ENCODE measurements around the gene DGKI. TPM values are rescaled to one million over a fixed set of nuclear protein-coding genes. Genes with fewer than 3 reads are reported as not detected.

DGKI gene
- total RNA-seq, 1 experiment from 2014 or later: 0.41 TPM

DNA sequence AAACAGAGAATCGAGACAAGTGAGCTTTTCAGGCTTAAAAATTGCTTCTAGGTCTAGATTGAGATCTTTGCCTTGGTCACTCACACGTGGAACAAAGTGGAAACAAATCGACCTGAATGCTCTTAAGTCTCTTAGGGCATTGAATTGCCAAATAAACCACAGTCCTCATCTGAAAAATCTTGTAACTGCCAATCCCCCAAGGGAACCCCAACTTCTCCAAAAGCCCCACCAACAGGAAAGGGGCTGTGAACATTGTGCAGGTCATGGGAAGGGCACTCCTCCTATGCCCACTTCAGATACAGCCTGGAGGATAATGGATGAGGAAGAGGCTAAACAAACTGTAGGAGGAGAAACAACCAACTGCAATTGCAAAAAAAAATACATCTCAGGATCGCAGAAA lies 91.3 kb downstream of the DGKI start:
- Histone ChIP-seq H2AFZ (no peak overlapping the region), H3K36me3 (ENCODE audit: low read depth) (no peaks in the 10 kb centered on the region), H4K20me1 (ENCODE audit: insufficient read depth) (no peaks in the 10 kb centered on the region), H3K4me2 (no peak overlapping the region), H3K9me3 (ENCODE audit: insufficient read depth, low read depth) (no peaks in the 10 kb centered on the region), H3K4me1 (replicated peaks; ENCODE audit: insufficient read depth) (no peaks in the 10 kb centered on the region), H3F3A (ENCODE audit: insufficient read depth, low read depth) (no peaks in the 10 kb centered on the region), H3K27me3 (ENCODE audit: insufficient read depth, low read depth) (peaks cover 90% of the 10 kb centered on the region), H3K4me3 (no peak overlapping the region), H3K9me2 (ENCODE audit: insufficient read depth) (no peaks in the 10 kb centered on the region), H3K27ac (no peak overlapping the region), H3K79me2 (ENCODE audit: low read depth) (no peaks in the 10 kb centered on the region)
- ChIA-PET POLR2A (ENCODE audit: unreplicated experiment) (no interaction called here), CTCF (no interaction called here)
- no TSS peak for BruUV-seq (replicated peaks)
- DNase-seq: no peak
- TF ChIP-seq EZH2 (IDR thresholded peaks at IDR 0.05; ENCODE audit: low read depth): no peak
- intact Hi-C loops (cut with micrococcal nuclease; ENCODE audit: unreplicated experiment): no loop called here

DNA sequence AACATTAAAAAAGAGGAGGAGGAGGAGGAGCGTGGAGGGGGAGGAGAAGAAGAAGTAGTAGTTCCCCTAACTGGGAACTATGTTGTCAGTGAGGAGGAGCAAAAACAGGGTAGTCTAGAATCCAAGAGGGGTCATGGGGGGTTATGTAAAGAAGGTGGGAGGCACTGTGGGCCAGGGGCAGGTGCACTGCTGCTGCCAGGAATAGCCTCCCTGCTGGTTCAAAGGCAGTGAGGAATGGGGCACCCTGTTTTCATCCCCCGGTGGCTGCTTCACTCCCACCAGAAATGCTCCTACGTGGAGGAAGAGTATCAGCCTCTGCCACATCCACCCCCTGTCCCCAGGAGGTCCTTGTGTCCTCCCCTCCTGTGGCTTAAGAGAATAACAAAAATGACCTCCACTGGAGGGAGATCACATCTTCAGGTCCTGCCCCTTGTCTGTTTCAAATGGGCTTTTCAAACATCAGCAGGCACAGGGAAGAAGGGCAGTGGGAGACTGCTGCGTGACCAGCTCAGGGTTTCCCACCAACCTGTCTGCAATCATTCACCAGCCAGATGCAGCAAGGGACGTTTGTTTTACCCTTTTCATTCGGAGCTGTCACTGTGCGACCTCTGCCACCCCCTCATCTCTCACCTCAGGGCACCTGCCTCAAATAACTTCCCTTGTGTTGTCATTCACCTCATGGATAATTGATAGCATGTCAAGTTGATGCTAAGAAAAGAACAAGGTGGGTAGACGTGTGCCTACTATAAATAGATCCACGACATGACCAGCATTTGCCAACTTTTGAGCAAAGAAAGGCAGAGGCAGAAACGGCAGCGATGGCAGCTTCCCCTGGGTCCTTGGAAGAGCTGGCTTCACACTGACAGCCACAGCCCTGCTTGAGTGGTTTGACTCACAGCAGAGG lies 92.6 kb downstream of the DGKI start:
- Histone ChIP-seq H2AFZ (no peak overlapping the region), H3F3A (ENCODE audit: insufficient read depth, low read depth) (no peaks in the 10 kb centered on the region), H3K4me2 (no peak overlapping the region), H3K9me3 (ENCODE audit: insufficient read depth, low read depth) (no peaks in the 10 kb centered on the region), H3K4me1 (replicated peaks; ENCODE audit: insufficient read depth) (no peaks in the 10 kb centered on the region), H3K4me3 (no peak overlapping the region), H3K79me2 (ENCODE audit: low read depth) (no peaks in the 10 kb centered on the region), H4K20me1 (ENCODE audit: insufficient read depth) (no peaks in the 10 kb centered on the region), H3K9me2 (ENCODE audit: insufficient read depth) (no peaks in the 10 kb centered on the region), H3K36me3 (ENCODE audit: low read depth) (no peaks in the 10 kb centered on the region), H3K27ac (no peak overlapping the region), H3K27me3 (ENCODE audit: insufficient read depth, low read depth) (peaks cover 90% of the 10 kb centered on the region)
- intact Hi-C loops (cut with micrococcal nuclease; ENCODE audit: unreplicated experiment): no loop called here
- no peak for TF ChIP-seq EZH2 (IDR thresholded peaks at IDR 0.05; ENCODE audit: low read depth)
- TF ChIP-seq, protein P1, sequence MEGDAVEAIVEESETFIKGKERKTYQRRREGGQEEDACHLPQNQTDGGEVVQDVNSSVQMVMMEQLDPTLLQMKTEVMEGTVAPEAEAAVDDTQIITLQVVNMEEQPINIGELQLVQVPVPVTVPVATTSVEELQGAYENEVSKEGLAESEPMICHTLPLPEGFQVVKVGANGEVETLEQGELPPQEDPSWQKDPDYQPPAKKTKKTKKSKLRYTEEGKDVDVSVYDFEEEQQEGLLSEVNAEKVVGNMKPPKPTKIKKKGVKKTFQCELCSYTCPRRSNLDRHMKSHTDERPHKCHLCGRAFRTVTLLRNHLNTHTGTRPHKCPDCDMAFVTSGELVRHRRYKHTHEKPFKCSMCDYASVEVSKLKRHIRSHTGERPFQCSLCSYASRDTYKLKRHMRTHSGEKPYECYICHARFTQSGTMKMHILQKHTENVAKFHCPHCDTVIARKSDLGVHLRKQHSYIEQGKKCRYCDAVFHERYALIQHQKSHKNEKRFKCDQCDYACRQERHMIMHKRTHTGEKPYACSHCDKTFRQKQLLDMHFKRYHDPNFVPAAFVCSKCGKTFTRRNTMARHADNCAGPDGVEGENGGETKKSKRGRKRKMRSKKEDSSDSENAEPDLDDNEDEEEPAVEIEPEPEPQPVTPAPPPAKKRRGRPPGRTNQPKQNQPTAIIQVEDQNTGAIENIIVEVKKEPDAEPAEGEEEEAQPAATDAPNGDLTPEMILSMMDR (conservative IDR thresholded peaks at IDR 0.05): no peak
- ChIA-PET POLR2A (ENCODE audit: unreplicated experiment) (no interaction called here), CTCF (no interaction called here)
- no TSS peak for BruUV-seq (replicated peaks)
- DNase-seq: no peak

DNA sequence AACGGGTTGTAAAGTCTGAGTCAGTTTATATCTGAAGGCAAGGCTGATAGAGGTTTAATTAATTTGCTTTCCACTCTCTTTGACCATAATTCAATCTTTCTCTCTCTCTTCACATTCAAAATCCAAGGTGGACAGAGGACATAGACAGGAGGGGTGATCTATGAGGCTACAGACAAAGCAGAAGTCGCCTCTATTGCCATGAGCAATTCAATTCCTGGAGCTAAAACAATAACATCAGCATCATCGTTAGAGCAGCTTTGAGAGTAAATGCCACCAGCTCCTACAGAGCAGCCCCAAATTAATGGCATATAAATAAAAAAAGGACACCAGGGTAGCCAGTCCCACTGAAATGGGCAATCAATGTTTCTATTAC lies 93.2 kb downstream of the DGKI start:
- ChIA-PET CTCF (no interaction called here), POLR2A (ENCODE audit: unreplicated experiment) (no interaction called here)
- H3K79me2 ChIP-seq (ENCODE audit: low read depth): no peaks in the 10 kb centered on the region
- H3K27me3 ChIP-seq (ENCODE audit: insufficient read depth, low read depth): peaks cover 95% of the 10 kb centered on the region
- no peaks in the 10 kb centered on the region for H3K36me3 ChIP-seq (ENCODE audit: low read depth)
- no peak overlapping the region for H3K27ac ChIP-seq
- no peaks in the 10 kb centered on the region for H4K20me1 ChIP-seq (ENCODE audit: insufficient read depth)
- intact Hi-C loops (cut with micrococcal nuclease; ENCODE audit: unreplicated experiment): no loop called here
- H3K4me1 ChIP-seq (replicated peaks; ENCODE audit: insufficient read depth): no peaks in the 10 kb centered on the region
- H3K9me3 ChIP-seq (ENCODE audit: insufficient read depth, low read depth): no peaks in the 10 kb centered on the region
- TF ChIP-seq EZH2 (IDR thresholded peaks at IDR 0.05; ENCODE audit: low read depth): no peak
- TF ChIP-seq, protein P1 (conservative IDR thresholded peaks at IDR 0.05): no peak
- no peak for DNase-seq
- no peaks in the 10 kb centered on the region for H3F3A ChIP-seq (ENCODE audit: insufficient read depth, low read depth)
- no peak overlapping the region for H3K4me2 ChIP-seq
- no TSS peak for BruUV-seq (replicated peaks)
- H2AFZ ChIP-seq: no peak overlapping the region
- no peaks in the 10 kb centered on the region for H3K9me2 ChIP-seq (ENCODE audit: insufficient read depth)
- H3K4me3 ChIP-seq: no peak overlapping the region
